Caco-2 (cell line): ENCODE data around the gene LEMD2. TPM values are rescaled to one million over a fixed set of nuclear protein-coding genes. Genes with fewer than 3 reads are reported as not detected.

Experiments used
- BruUV-seq: library from RNA; stranded (reverse); fragments of 400-500 nt; replicated peaks from 2 replicates; lab custom pipeline; 2021; lab: Mats Ljungman, UMichigan
- CTCF ChIA-PET: fragments of 300-600 bp; sonication (Branson Sonifier 250); formaldehyde crosslinking; loops from one replicate; lab custom pipeline; 2022; ENCODE audit warnings: antibody characterized with exemption; lab: Charles Lee
- POLR2A ChIA-PET: fragments of 300-600 bp; sonication (Branson Sonifier 250); formaldehyde crosslinking; loops from one replicate; lab custom pipeline; 2022; ENCODE audit warnings: antibody characterized with exemption; lab: Charles Lee
- DNase-seq, 2 experiments: peaks; one replicate each; pipeline versions ENCODE4 v3.0.0 to v3.0.0-alpha.2; 2020 to 2022
- H3K27me3 ChIP-seq: replicated peaks from 2 replicates; pipeline ENCODE4 v1.6.0; 2011; ENCODE audit warnings: low read length; ENCODE audit not compliant: control insufficient read depth, insufficient read depth
- H3K36me3 ChIP-seq: 2 replicates; pipeline ENCODE4 v1.5.1; 2011; ENCODE audit warnings: low read length; ENCODE audit not compliant: control insufficient read depth, insufficient read depth
- H3K4me1 ChIP-seq: fragments of 250-450 bp; sonication (Bioruptor Pico); 2 replicates; pipeline ENCODE4 v1.5.1; 2020; ENCODE audit warnings: mild to moderate bottlenecking
- H3K4me3 ChIP-seq: 2 replicates; pipeline ENCODE4 v1.5.1; 2011; ENCODE audit warnings: low read depth, mild to moderate bottlenecking, control low read depth, low read length
- H3K9me3 ChIP-seq: fragments of 250-450 bp; sonication (Bioruptor Pico); 2 replicates; pipeline ENCODE4 v1.5.1; 2020; ENCODE audit warnings: mild to moderate bottlenecking, moderate library complexity
- H3K27ac Mint-ChIP-seq: one replicate; pipeline ENCODE4 v1.8.0; 2022; ENCODE audit warnings: mixed read lengths; ENCODE audit not compliant: unreplicated experiment
- H3K27me3 Mint-ChIP-seq: one replicate; pipeline ENCODE4 v1.8.0; 2022; ENCODE audit warnings: mixed read lengths; ENCODE audit not compliant: insufficient read depth, unreplicated experiment
- H3K36me3 Mint-ChIP-seq: one replicate; pipeline ENCODE4 v1.8.0; 2022; ENCODE audit warnings: mild to moderate bottlenecking, mixed read lengths; ENCODE audit not compliant: insufficient read depth, unreplicated experiment
- H3K4me1 Mint-ChIP-seq: one replicate; pipeline ENCODE4 v1.8.0; 2022; ENCODE audit warnings: low read depth, mixed read lengths; ENCODE audit not compliant: unreplicated experiment
- H3K4me3 Mint-ChIP-seq: one replicate; pipeline ENCODE4 v1.8.0; 2022; ENCODE audit warnings: mild to moderate bottlenecking, moderate library complexity, mixed read lengths; ENCODE audit not compliant: unreplicated experiment
- H3K9me3 Mint-ChIP-seq: one replicate; pipeline ENCODE4 v1.8.0; 2022; ENCODE audit warnings: mixed read lengths; ENCODE audit not compliant: unreplicated experiment
- CTCF ChIP-seq, 2 experiments: fragments of 200-600 bp in 1 of 2; IDR thresholded peaks; 1 replicate in 1 of 2; 2 replicates in 1 of 2; pipeline versions ENCODE4 v1.5.1 to v1.8.0; 2011 to 2022; ENCODE audit warnings: antibody characterized with exemption in 1 of 2, control low read depth in 1 of 2, inconsistent platforms in 1 of 2, low read depth in 1 of 2, low read length in 1 of 2, mild to moderate bottlenecking in 1 of 2, moderate library complexity in 1 of 2; ENCODE audit not compliant: insufficient read depth in 1 of 2, severe bottlenecking in 1 of 2, unreplicated experiment in 1 of 2
- intact Hi-C: fragments of 100-400 bp; cut with micrococcal nuclease; formaldehyde crosslinking; loops from one replicate; pipeline ENCODE4 v1.10.0; 2022; ENCODE audit not compliant: unreplicated experiment
- total RNA-seq: library from RNA; stranded (reverse); gene quantifications from 2 replicates; pipeline ENCODE4 v1.2.3, GENCODE V29; 2022

Gene LEMD2
- total RNA-seq, 1 experiment from 2014 or later = 53.2 TPM

- ChIA-PET CTCF (no interaction called here), POLR2A (no interaction called here)
- peaks cover 10% of the 10 kb centered on the region; the same call in 1 of the 2 replicates for H3K4me1 ChIP-seq
- no peaks in the 10 kb centered on the region for H3K9me3 Mint-ChIP-seq
- H3K9me3 ChIP-seq = no peaks in the 10 kb centered on the region
- intact Hi-C loops = no loop called here
- H3K36me3 Mint-ChIP-seq = peaks cover 56% of the 10 kb centered on the region
- TF ChIP-seq CTCF (IDR thresholded peaks at IDR 0.05; ENCODE audit: insufficient read depth in 1 of 2, low read depth in 1 of 2, low read length in 1 of 2, severe bottlenecking in 1 of 2, unreplicated experiment in 1 of 2) = no peak
- no TSS peak for BruUV-seq
- H3K27me3 Mint-ChIP-seq = no peaks in the 10 kb centered on the region
- DNase-seq = no peak
- no peak overlapping the region for H3K4me3 Mint-ChIP-seq
- H3K4me1 Mint-ChIP-seq = peaks cover 7% of the 10 kb centered on the region
- H3K27ac Mint-ChIP-seq = peak overlapping the region; percentile 17
- H3K36me3 ChIP-seq = peaks cover 1% of the 10 kb centered on the region
- H3K27me3 ChIP-seq = no peaks in the 10 kb centered on the region
- no peak overlapping the region for H3K4me3 ChIP-seq
Measured at GRCh38 chr6:33782561-33782960, 6.4 kb downstream of the LEMD2 start.

GRCh38 chr6:33781131-33781975, 7.6 kb downstream of the LEMD2 start:
- CTCF ChIA-PET = interaction anchor here (1.2 kb wide), 1 partner anchor 70 kb away, joined by 3 read pairs; the partner anchor contains the start of gene UQCC2
- no peaks in the 10 kb centered on the region for H3K27me3 ChIP-seq
- H3K4me3 ChIP-seq = no peak overlapping the region
- H3K36me3 ChIP-seq = peaks cover 1% of the 10 kb centered on the region
- H3K36me3 Mint-ChIP-seq = peaks cover 61% of the 10 kb centered on the region
- H3K4me1 Mint-ChIP-seq = peaks cover 7% of the 10 kb centered on the region
- DNase-seq = peak in 1 of 2 experiments; percentile 23
- H3K27ac Mint-ChIP-seq = no peak overlapping the region
- intact Hi-C loops = no loop called here
- no peaks in the 10 kb centered on the region for H3K9me3 ChIP-seq
- H3K9me3 Mint-ChIP-seq = no peaks in the 10 kb centered on the region
- H3K4me3 Mint-ChIP-seq = no peak overlapping the region
- POLR2A ChIA-PET = interaction anchor here (0.6 kb wide), 1 partner anchor 70 kb away, joined by 4 read pairs; the partner anchor contains the start of gene UQCC2
- BruUV-seq = no TSS peak
- H3K4me1 ChIP-seq = peaks cover 5% of the 10 kb centered on the region; the same call in 1 of the 2 replicates
- TF ChIP-seq CTCF (IDR thresholded peaks at IDR 0.05; ENCODE audit: insufficient read depth in 1 of 2, low read depth in 1 of 2, low read length in 1 of 2, severe bottlenecking in 1 of 2, unreplicated experiment in 1 of 2) = no peak
- H3K27me3 Mint-ChIP-seq = no peaks in the 10 kb centered on the region

- no peaks in the 10 kb centered on the region for H3K9me3 ChIP-seq
- H3K9me3 Mint-ChIP-seq = no peaks in the 10 kb centered on the region
- H3K27me3 ChIP-seq = no peaks in the 10 kb centered on the region
- no peak overlapping the region for H3K4me3 Mint-ChIP-seq
- peaks cover 62% of the 10 kb centered on the region for H3K36me3 Mint-ChIP-seq
- H3K4me1 ChIP-seq = peaks cover 5% of the 10 kb centered on the region; the same call in 1 of the 2 replicates
- no peaks in the 10 kb centered on the region for H3K27me3 Mint-ChIP-seq
- no peak overlapping the region for H3K27ac Mint-ChIP-seq
- H3K4me1 Mint-ChIP-seq = peaks cover 7% of the 10 kb centered on the region
- ChIA-PET CTCF (interaction anchor here (0.6 to 1.0 kb wide), 3 partner anchors 8 to 248 kb away, joined by 3 read pairs; no protein-coding TSS in a partner anchor), POLR2A (interaction anchor here (0.6 kb wide), 1 partner anchor 28 kb away, joined by 3 read pairs; no protein-coding TSS in a partner anchor)
- H3K36me3 ChIP-seq = peaks cover 1% of the 10 kb centered on the region
- TF ChIP-seq CTCF (IDR thresholded peaks at IDR 0.05; ENCODE audit: insufficient read depth in 1 of 2, low read depth in 1 of 2, low read length in 1 of 2, severe bottlenecking in 1 of 2, unreplicated experiment in 1 of 2) = no peak
- intact Hi-C loops = no loop called here
- no peak for DNase-seq
- H3K4me3 ChIP-seq = no peak overlapping the region
- BruUV-seq = no TSS peak
Measured at GRCh38 chr6:33779895-33780294, 9.0 kb downstream of the LEMD2 start.
